Stimulated activated CD8-positive, alpha-beta memory T cell treated with anti-CD3 and anti-CD28 coated beads, Interleukin-15, amount 100 ng/mL, for 4 hours (primary cell): ENCODE results near the gene ARMH2.
"Not testable (repeated sequence)": the region's sequence is repeated elsewhere in the genome, so short reads cannot be mapped to it uniquely, and the experiment has no call there.

Source experiments
- DNase-seq, 2 donors: peaks; one replicate each; pipeline ENCODE4 v3.0.0-alpha.2; 2020; ENCODE audit warnings: low read depth in 2 of 2

ARMH2 gene

DNA sequence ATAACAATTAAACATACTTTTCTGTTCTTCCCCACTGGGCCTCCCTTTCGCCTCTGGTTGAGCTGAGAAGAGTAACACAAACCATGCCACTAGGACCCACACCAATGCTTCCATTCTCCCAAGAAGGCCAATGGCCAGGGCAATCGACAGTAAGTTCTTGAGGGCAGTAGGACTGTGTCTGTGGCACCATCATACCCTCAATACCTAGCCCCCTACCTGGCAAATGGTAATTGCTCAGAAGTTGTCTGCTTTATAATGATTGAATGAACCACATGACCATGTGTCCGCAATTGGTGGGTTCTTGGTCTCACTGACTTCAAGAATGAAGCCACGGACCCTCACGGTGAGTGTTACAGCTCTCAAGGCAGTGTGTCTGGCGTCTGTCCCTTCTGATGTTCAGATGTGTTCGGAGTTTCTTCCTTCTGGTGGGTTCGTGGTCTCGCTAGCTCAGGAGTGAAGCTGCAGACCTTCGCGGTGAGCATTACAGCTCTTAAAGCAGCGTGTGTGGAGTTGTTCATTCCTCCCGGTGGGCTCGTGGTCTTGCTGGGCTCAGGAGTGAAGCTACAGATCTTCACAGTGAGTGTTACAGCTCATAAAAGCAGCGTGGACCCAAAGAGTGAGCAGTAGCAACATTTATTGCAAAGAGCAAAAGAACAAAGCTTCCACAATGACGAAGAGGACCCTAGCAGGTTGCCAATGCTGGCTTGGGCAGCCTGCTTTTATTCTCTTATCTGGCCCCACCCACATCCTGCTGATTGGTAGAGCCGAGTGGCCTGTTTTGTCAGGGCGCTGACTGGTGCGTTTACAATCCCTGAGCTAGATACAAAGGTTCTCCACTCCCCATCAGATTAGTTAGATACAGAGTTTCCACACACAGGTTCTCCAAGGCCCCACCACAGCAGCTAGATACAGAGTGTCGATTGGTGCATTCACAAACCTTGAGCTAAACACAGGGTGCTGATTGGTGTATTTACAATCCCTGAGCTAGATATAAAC lies 33.6 kb downstream of the ARMH2 start:
- DNase-seq, result not testable (repeated sequence)

DNA sequence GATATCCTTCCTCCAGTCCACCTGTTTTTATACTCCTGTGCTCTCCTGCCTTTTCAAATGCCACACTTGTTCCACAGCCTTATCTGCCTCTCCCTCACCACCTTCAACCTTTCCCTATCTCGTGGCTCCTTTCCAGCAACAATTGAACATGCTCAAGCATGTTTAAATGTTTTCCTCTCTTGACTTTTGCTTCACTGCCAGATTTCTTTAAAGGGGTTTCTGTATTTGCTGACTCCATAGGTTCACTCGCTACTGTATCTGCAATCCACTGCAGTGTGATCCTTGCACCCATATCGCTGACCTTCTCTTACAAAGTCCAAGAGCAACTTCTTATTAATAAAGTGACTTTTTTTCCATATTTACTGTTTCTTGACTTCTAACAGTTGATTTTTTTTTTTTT lies 35.1 kb downstream of the ARMH2 start:
- DNase-seq, result no peak

- no peak for DNase-seq
Observed at GRCh38 chr6:24761851-24762250, 36.9 kb downstream of the ARMH2 start.

DNA sequence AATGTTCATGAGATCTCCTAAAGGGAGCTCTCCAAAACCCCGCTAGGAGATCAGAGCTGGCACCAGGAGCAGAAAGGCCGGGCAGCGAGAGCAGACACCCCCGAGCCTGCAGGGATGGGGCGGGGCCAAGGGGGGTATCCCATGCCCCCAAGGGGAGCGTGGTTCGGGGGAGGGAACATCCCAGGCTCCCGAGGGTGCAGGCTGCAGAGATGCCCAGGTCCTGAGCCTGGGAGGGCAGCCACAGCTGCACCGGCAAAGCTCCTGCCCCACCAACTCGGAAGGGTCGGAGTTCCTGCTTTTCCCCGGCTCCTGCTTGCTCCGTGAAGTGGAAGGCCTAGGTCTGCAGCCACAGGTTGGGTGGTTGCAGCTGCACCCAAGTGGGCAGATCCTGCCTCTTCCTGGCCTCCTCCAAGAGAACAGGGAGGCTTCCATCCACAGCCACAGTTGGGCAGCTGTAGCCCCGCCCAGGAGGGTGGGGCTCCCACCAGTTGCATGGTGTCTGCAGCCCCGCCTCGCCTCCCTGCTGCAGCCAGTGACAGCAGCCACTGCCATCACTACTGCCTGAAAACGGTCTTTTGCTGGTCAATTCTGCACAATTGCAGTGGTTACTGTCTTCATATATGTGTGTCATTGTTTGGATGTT lies 37.4 kb downstream of the ARMH2 start:
- no peak for DNase-seq

- DNase-seq, result no peak
Observed at GRCh38 chr6:24760210-24760609, 38.5 kb downstream of the ARMH2 start.

- no peak for DNase-seq
Observed at GRCh38 chr6:24759718-24760117, 39.0 kb downstream of the ARMH2 start.

GRCh38 chr6:24757611-24758010 lies 41.1 kb downstream of the ARMH2 start:
- DNase-seq, result no peak

DNA sequence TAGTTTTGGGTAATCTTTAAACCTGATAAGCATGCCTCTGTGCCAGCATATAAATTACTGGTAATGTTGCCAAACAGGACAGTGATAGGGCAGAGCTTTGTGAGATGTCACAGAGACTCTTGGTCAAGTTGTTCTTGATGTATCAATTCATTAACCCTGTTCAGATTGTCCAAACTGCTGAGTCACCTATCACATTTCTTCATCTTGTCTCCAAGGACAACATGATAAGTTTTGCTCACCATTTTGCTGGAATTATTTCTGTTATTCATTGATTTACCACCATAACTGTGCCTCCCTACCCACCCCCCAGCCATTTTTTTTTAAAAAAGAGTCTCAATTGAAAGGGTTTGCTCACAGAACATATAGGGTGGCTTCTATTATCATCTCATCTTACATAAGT lies 43.4 kb downstream of the ARMH2 start:
- DNase-seq, result no peak

GRCh38 chr6:24754378-24754777 lies 44.3 kb downstream of the ARMH2 start:
- not testable (repeated sequence) for DNase-seq

DNA sequence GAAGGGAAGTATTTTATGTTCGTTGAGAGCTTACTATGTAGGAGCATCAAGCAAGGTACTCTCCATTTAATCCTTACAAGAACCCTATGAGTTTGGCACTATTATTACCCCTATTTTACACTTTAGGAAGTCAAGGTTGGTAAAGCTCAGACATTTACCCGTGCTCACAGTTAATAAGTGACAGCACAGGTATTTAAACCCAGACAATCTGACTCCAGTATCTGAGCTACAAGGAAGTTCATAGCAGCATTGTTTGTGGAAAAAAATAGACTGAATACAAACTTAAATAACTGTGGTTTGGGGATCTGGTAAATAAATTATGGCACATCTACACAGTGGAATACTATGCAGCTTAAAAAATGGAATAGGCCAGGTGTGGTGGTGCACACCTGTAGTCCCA lies 45.2 kb downstream of the ARMH2 start:
- DNase-seq, result no peak

DNA sequence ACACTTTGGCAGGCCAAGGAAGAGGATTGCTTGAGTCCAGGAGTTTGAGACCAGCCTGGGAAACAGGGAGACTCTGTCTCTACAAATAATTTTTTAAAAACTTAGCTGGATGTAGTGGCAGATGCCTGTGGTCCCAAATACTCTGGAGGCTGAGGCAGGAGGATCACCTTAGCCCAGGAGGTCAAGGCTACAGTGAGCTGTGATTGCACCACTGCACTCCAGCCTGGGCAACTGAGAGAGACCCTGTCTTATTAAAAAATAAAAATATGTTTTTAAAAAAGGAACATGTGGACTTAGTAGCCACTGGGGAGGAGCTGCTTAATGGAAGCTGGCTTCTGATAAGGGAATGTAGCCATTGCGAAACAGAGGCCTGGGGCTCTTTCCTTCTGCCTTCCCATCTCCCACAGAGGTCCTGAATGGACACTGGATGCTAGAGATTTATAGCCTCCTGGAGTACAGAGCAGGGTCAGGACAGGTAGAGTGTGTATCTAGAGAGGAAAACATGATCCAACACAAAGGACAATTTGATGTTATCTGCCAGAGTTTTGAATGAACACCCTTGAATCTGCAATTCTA lies 45.7 kb downstream of the ARMH2 start:
- DNase-seq, result no peak

GRCh38 chr6:24752503-24752902 lies 46.2 kb downstream of the ARMH2 start:
- no peak for DNase-seq

DNA sequence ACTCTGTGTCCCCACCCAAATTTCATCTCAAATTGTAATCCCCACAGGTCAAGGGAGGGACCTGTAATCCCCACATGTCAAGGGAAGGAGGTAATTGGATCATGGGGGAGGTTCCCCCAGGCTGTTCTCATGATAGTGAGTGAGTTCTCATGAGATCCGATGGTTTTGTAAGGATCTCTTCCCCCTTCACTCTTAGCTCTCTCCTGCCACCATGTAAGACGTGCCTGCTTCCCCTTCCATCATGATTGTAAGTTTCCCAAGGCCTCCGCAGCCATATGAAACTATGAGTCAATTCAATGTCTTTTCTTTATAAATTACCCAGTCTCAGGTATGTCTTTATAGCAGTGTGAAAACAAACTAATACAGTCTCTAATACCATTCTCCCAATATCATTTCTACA lies 47.8 kb downstream of the ARMH2 start:
- DNase-seq, result not testable (repeated sequence)

DNA sequence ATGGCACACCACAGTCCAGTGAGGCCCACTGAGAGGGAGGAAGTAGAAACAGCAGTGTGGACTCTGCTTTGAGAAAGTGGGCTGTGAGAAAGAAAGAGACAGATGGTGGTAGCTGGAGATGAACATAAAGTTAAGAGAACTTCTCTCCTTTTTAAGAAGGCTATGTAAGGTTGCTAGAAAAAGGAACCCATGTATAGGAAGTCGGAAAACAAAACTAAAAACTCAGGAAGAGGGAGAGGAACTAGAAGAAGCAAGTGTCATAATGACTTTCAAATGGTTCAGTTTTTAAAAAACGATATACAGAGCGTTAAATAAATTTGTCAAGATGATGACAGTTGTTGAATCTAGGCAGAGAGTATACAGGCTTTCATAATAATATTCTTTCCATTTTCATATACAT lies 49.4 kb downstream of the ARMH2 start:
- no peak for DNase-seq
